ENCODE measurements around the gene BPTF.

Gene BPTF

GRCh38 chr17:67785504-67785903, 39.8 kb upstream of the BPTF start:
- no peaks in the 10 kb centered on the region for H3K27me3 ChIP-seq (ENCODE audit: control insufficient read depth in 3 of 3, insufficient read depth in 3 of 3, low read depth in 1 of 3, low read length in 3 of 3)
- H3K79me1 ChIP-seq (ENCODE audit: low read depth, low read length): no peaks in the 10 kb centered on the region
- H3K9me3 ChIP-seq (replicated peaks in 1 of 2; ENCODE audit: control insufficient read depth in 2 of 2, insufficient read depth in 1 of 2, low read depth in 1 of 2, low read length in 2 of 2): no peaks in the 10 kb centered on the region
- H3K23ac ChIP-seq (ENCODE audit: low read depth, low read length, poor library complexity): no peak overlapping the region
- DNase-seq (ENCODE audit: low spot score): no peak
- no peak overlapping the region for H3K4me2 ChIP-seq (ENCODE audit: insufficient read depth, low read length, poor library complexity, severe bottlenecking)
- H4K8ac ChIP-seq (ENCODE audit: low read depth, low read length): no peak overlapping the region
- no peak overlapping the region for H3K27ac ChIP-seq (replicated peaks; ENCODE audit: low read length)
- H2AK5ac ChIP-seq (ENCODE audit: low read depth, low read length): no peak overlapping the region
- H3K9ac ChIP-seq (ENCODE audit: low read depth, low read length, poor library complexity): no peak overlapping the region
- no CpG with 5 or more reads among the region's 5 CpGs for WGBS, 2 donors (ENCODE audit: extremely low coverage in 2 of 2, insufficient read length in 2 of 2, insufficient replicate concordance in 1 of 2)
- no peak overlapping the region for H2BK15ac ChIP-seq (ENCODE audit: low read length)
- no peak overlapping the region for H3K4ac ChIP-seq (ENCODE audit: low read length)
- no peak overlapping the region for H2AFZ ChIP-seq (ENCODE audit: low read length)
- no peak overlapping the region for H3K14ac ChIP-seq (ENCODE audit: low read length)
- H2BK12ac ChIP-seq (ENCODE audit: low read length): no peak overlapping the region
- no peaks in the 10 kb centered on the region for H3K4me1 ChIP-seq (ENCODE audit: control insufficient read depth in 2 of 2, insufficient read depth in 1 of 2, low read depth in 1 of 2, low read length in 2 of 2)
- H2BK120ac ChIP-seq (ENCODE audit: low read depth, low read length): no peak overlapping the region
- no peak overlapping the region for H3K4me3 ChIP-seq (ENCODE audit: low read length in 2 of 2)
- no peak overlapping the region for H2BK5ac ChIP-seq (ENCODE audit: low read length)
- H3K18ac ChIP-seq (ENCODE audit: low read length): no peak overlapping the region
- no peaks in the 10 kb centered on the region for H3K36me3 ChIP-seq (replicated peaks in 1 of 2; ENCODE audit: control insufficient read depth in 2 of 2, insufficient read depth in 2 of 2, low read length in 2 of 2)
- H4K91ac ChIP-seq (ENCODE audit: low read depth, low read length, poor library complexity): no peak overlapping the region

GRCh38 chr17:67800495-67800928, 24.8 kb upstream of the BPTF start:
- Histone ChIP-seq H3K79me1 (ENCODE audit: low read depth, low read length) (no peaks in the 10 kb centered on the region), H3K23ac (ENCODE audit: low read depth, low read length, poor library complexity) (no peak overlapping the region), H2BK15ac (ENCODE audit: low read length) (no peak overlapping the region), H4K8ac (ENCODE audit: low read depth, low read length) (no peak overlapping the region), H3K14ac (ENCODE audit: low read length) (no peak overlapping the region), H3K27ac (replicated peaks; ENCODE audit: low read length) (no peak overlapping the region), H2BK5ac (ENCODE audit: low read length) (no peak overlapping the region), H3K9me3 (replicated peaks in 1 of 2; ENCODE audit: control insufficient read depth in 2 of 2, insufficient read depth in 1 of 2, low read depth in 1 of 2, low read length in 2 of 2) (no peaks in the 10 kb centered on the region), H3K9ac (ENCODE audit: low read depth, low read length, poor library complexity) (no peak overlapping the region), H3K18ac (ENCODE audit: low read length) (no peak overlapping the region), H3K4me3 (ENCODE audit: low read length in 2 of 2) (no peak overlapping the region), H4K91ac (ENCODE audit: low read depth, low read length, poor library complexity) (no peak overlapping the region), H2AFZ (ENCODE audit: low read length) (no peak overlapping the region), H2BK120ac (ENCODE audit: low read depth, low read length) (no peak overlapping the region), H3K36me3 (replicated peaks in 1 of 2; ENCODE audit: control insufficient read depth in 2 of 2, insufficient read depth in 2 of 2, low read length in 2 of 2) (no peaks in the 10 kb centered on the region), H3K4me2 (ENCODE audit: insufficient read depth, low read length, poor library complexity, severe bottlenecking) (no peak overlapping the region), H3K4me1 (ENCODE audit: control insufficient read depth in 2 of 2, insufficient read depth in 1 of 2, low read depth in 1 of 2, low read length in 2 of 2) (peaks cover 4 to 8% of the 10 kb centered on the region in 2 donors), H2BK12ac (ENCODE audit: low read length) (no peak overlapping the region), H2AK5ac (ENCODE audit: low read depth, low read length) (no peak overlapping the region), H3K4ac (ENCODE audit: low read length) (no peak overlapping the region), H3K27me3 (ENCODE audit: control insufficient read depth in 3 of 3, insufficient read depth in 3 of 3, low read depth in 1 of 3, low read length in 3 of 3) (no peaks in the 10 kb centered on the region)
- WGBS, 2 donors (ENCODE audit: extremely low coverage in 2 of 2, insufficient read length in 2 of 2, insufficient replicate concordance in 1 of 2): no CpG with 5 or more reads among the region's 7 CpGs
- peak; percentile 50 for DNase-seq (ENCODE audit: low spot score)

GRCh38 chr17:67801626-67802175, 23.6 kb upstream of the BPTF start:
- H3K27me3 ChIP-seq (ENCODE audit: control insufficient read depth in 3 of 3, insufficient read depth in 3 of 3, low read depth in 1 of 3, low read length in 3 of 3): no peaks in the 10 kb centered on the region
- H3K9me3 ChIP-seq (replicated peaks in 1 of 2; ENCODE audit: control insufficient read depth in 2 of 2, insufficient read depth in 1 of 2, low read depth in 1 of 2, low read length in 2 of 2): no peaks in the 10 kb centered on the region
- DNase-seq (ENCODE audit: low spot score): no peak

GRCh38 chr17:67810464-67810863, 14.8 kb upstream of the BPTF start:
- H3K4me2 ChIP-seq (ENCODE audit: insufficient read depth, low read length, poor library complexity, severe bottlenecking): no peak overlapping the region
- H2BK120ac ChIP-seq (ENCODE audit: low read depth, low read length): no peak overlapping the region
- no peak overlapping the region for H3K23ac ChIP-seq (ENCODE audit: low read depth, low read length, poor library complexity)
- H3K27me3 ChIP-seq (ENCODE audit: control insufficient read depth in 3 of 3, insufficient read depth in 3 of 3, low read depth in 1 of 3, low read length in 3 of 3): no peaks in the 10 kb centered on the region
- H3K4me1 ChIP-seq (ENCODE audit: control insufficient read depth in 2 of 2, insufficient read depth in 1 of 2, low read depth in 1 of 2, low read length in 2 of 2): no peaks in the 10 kb centered on the region
- no peak overlapping the region for H3K4me3 ChIP-seq (ENCODE audit: low read length in 2 of 2)
- WGBS, 2 donors (ENCODE audit: extremely low coverage in 2 of 2, insufficient read length in 2 of 2, insufficient replicate concordance in 1 of 2): no CpG with 5 or more reads among the region's 1 CpG
- no peaks in the 10 kb centered on the region for H3K36me3 ChIP-seq (replicated peaks in 1 of 2; ENCODE audit: control insufficient read depth in 2 of 2, insufficient read depth in 2 of 2, low read length in 2 of 2)
- H3K14ac ChIP-seq (ENCODE audit: low read length): no peak overlapping the region
- no peak overlapping the region for H2BK12ac ChIP-seq (ENCODE audit: low read length)
- no peak overlapping the region for H3K4ac ChIP-seq (ENCODE audit: low read length)
- H4K91ac ChIP-seq (ENCODE audit: low read depth, low read length, poor library complexity): no peak overlapping the region
- H3K79me1 ChIP-seq (ENCODE audit: low read depth, low read length): no peaks in the 10 kb centered on the region
- H3K27ac ChIP-seq (replicated peaks; ENCODE audit: low read length): no peak overlapping the region
- H3K9ac ChIP-seq (ENCODE audit: low read depth, low read length, poor library complexity): no peak overlapping the region
- H3K9me3 ChIP-seq (replicated peaks in 1 of 2; ENCODE audit: control insufficient read depth in 2 of 2, insufficient read depth in 1 of 2, low read depth in 1 of 2, low read length in 2 of 2): no peaks in the 10 kb centered on the region
- H2BK15ac ChIP-seq (ENCODE audit: low read length): no peak overlapping the region
- H2AK5ac ChIP-seq (ENCODE audit: low read depth, low read length): no peak overlapping the region
- DNase-seq (ENCODE audit: low spot score): no peak
- H3K18ac ChIP-seq (ENCODE audit: low read length): no peak overlapping the region
- H2AFZ ChIP-seq (ENCODE audit: low read length): no peak overlapping the region
- H4K8ac ChIP-seq (ENCODE audit: low read depth, low read length): no peak overlapping the region
- no peak overlapping the region for H2BK5ac ChIP-seq (ENCODE audit: low read length)

More at GRCh38 chr17:67801626-67802175, 23.6 kb upstream of the BPTF start:
- Histone ChIP-seq H3K18ac (ENCODE audit: low read length) (no peak overlapping the region), H2BK12ac (ENCODE audit: low read length) (no peak overlapping the region), H2BK15ac (ENCODE audit: low read length) (no peak overlapping the region), H3K36me3 (replicated peaks in 1 of 2; ENCODE audit: control insufficient read depth in 2 of 2, insufficient read depth in 2 of 2, low read length in 2 of 2) (no peaks in the 10 kb centered on the region), H2BK5ac (ENCODE audit: low read length) (no peak overlapping the region), H3K79me1 (ENCODE audit: low read depth, low read length) (no peaks in the 10 kb centered on the region), H3K9ac (ENCODE audit: low read depth, low read length, poor library complexity) (no peak overlapping the region), H4K91ac (ENCODE audit: low read depth, low read length, poor library complexity) (no peak overlapping the region), H3K14ac (ENCODE audit: low read length) (no peak overlapping the region), H2AK5ac (ENCODE audit: low read depth, low read length) (no peak overlapping the region), H3K4me3 (ENCODE audit: low read length in 2 of 2) (no peak overlapping the region), H3K4me1 (ENCODE audit: control insufficient read depth in 2 of 2, insufficient read depth in 1 of 2, low read depth in 1 of 2, low read length in 2 of 2) (peaks cover 4 to 5% of the 10 kb centered on the region in 2 donors), H4K8ac (ENCODE audit: low read depth, low read length) (no peak overlapping the region), H2AFZ (ENCODE audit: low read length) (peak overlapping the region; percentile 9), H3K4ac (ENCODE audit: low read length) (no peak overlapping the region), H2BK120ac (ENCODE audit: low read depth, low read length) (no peak overlapping the region), H3K23ac (ENCODE audit: low read depth, low read length, poor library complexity) (no peak overlapping the region), H3K4me2 (ENCODE audit: insufficient read depth, low read length, poor library complexity, severe bottlenecking) (no peak overlapping the region), H3K27ac (replicated peaks; ENCODE audit: low read length) (no peak overlapping the region)
- WGBS, 2 donors (ENCODE audit: extremely low coverage in 2 of 2, insufficient read length in 2 of 2, insufficient replicate concordance in 1 of 2): no CpG with 5 or more reads among the region's 11 CpGs

Measured in neuronal stem cell (in vitro differentiated cells).